Measurements from ENCODE around the gene GALNT9.

GALNT9 gene

DNA sequence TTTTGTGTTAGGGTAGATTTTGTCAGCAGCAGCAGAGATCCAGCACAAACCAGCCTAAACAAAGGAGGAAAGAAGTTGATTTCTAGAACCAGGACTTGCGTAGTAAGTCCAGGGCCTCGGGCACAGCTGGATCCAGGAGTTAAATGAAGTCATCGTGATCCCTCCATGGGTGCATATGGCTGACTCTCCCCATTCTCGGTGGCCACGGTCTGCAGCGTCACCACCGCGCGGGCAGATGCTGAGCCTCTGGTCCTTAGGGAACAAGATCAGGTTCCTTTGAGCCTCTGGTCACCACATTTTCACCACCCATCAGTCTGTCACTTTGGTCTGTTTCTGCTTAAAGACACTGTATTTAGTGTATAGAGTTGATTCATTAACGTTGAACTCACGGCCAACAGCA lies 14.8 kb upstream of the GALNT9 start:
- DNase-seq: no peak

DNA sequence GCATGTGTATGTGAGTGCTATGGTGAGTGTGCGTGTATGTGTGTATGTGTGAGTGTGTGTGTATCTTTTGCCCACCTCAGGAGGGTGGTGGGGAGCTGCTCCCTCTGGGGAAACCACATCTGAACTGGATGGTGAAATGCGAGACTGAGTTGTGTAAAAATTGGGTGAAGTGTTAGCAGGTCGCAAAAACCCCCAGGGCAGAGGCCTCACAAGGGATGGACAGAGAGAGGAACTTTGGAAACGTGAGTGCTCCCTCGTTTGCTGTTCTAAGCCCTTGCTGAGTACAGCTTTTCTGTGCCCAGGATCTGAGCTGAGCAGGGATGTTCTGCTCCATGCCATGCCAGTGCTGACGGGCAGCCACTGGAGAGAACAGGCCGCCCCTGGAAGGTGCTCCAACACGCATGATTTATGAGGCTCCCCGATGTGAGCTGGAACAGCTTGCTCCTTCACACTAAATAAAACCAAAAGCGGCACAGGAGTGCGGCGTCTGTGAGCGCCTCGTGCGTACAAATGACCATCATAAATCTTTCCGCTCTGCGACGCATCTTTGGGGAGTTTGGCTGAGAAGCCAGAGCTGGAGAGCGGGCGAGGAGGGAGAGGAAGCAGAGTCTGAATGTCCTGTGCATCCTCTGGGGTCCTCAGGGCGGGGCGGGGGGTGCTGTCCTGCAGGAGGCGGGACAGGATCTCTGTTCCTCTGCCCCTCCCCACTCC lies 14.1 kb upstream of the GALNT9 start:
- DNase-seq: no peak

DNA sequence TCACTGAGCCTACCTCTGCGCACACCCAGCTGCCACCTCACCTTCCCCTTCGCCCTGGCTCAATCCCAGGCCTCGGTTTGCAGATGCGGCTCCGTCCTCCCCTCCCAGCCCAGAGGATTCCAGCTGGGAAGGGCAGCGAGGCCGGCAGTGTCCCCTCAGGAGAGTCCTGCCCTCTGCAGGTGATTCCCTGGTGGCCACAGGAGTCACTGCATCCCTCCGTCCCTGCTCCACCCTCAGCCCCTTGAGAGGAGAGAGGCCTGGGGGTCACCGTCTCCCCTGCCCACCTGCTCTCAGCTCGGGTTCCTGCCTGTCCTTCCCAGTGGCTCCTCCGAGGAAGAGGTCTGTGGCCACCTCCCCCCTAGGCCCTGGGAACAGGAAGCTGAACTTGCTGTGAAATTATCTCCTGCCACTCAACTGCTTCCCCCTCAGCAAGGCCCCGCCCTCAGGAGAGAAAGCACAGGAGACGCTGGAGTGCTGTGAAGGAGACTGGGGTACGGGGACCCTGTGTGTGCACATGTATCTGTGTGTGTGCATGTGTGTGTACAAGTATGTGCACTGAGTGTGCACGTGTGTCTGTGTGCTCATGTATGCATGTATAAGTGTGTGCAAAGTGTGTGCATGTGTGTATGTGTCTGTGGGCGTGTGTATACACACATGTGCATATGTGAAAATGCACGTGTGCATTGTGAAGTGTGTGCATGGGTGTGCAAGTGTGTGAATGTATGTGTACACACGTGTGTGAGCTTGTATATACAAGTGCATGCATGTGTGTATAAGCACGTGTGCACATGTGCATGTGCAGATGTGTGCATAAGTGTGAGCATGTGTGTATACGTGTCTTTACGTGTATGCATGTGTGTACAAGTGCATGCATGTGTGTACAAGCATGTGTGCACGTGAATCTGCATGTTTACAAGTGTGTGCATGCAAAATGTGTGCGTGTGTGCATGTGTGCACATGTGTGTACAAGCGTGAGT lies 13.2 kb upstream of the GALNT9 start:
- no peak for DNase-seq

DNA sequence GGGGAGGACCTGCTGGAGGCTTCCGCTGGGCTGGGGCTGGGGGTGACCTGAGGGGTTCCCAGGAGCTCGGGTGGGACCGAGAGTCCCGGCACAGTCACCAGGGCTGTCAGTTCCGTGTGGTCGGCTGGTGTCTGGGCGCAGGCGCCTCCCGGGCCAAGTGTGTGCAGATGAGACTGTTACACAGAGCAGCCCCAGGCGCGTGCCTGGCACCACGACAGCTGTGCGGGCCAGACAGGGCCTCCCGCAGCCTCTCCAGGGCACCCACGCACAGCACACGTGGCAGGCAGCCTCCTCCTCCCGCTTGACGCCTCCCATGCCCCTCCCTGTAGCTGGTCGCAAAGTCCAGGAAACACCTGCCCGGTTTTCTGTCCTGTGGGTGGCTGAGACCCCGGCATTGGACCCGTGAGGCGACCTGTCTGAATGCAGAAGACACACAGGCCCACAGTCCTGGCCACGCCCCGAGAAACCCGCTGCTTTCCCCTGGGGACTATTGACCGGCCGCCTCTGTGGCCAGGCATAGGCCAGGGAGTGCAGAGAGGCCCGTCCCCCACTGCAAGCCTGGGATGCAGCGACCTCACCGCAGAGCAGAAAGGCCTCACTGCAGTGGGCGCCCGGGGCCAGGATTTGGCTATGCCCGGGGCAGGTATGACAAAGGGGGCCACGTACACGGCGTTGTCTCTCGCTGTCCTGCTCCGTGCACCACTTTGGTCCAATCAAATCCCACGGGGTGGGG lies 12.1 kb upstream of the GALNT9 start:
- DNase-seq: no peak

DNA sequence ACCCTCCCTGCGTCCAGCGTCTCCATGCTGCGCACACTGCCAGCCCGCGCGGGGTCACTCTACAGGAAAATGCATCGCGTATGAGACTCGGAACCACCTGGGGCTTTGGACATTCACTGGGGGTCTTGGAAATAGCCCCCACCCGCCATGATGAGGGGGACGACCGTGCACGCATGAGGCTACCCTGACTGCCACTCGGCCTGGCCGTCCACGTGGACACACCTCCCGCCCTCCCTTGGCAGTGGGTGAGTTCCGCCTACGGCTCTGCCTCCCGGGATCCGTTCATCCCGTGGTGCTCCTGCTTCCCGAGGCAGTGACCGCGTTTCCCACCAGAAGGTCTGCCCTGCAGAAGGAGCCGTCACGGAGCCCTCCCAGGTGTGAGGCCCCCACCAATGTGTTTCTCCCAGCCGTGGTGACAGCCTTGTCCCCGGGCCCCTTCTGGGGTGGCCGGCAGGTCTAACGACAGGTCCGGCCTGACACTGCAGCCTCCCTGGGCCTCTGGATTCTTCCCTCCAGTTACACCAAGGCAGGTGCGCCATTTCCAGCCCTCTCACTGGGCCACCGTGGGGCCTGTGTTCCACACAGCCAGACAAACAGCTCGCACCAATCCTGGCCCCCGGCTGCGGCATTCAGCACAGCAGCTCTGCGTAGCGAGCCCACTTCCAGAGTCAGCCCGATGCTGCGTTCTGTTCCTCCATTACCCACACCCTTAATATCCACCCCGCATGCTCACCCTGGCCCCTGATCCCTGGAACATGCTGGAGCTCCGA lies 11.1 kb upstream of the GALNT9 start:
- DNase-seq: no peak

DNA sequence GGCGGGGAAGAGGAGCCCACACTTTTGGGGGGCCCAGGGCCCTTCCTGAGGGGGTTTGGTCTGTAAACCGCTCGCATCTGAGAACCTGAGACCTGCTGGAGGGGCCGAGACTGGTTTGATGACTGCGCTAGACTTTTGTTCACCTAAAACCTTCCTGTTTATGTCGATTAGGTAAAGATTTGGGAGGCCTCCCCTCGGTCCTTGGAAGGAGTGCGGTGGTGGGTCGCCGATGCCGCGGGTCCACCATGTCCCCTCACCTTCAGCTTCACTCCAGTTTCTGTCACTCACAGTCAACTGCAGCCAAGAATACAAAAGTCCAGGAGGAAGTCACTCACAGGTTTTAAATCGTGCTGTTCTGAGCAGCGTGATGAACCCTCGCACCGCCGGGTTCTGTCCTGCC lies 10.5 kb upstream of the GALNT9 start:
- no peak for DNase-seq

DNA sequence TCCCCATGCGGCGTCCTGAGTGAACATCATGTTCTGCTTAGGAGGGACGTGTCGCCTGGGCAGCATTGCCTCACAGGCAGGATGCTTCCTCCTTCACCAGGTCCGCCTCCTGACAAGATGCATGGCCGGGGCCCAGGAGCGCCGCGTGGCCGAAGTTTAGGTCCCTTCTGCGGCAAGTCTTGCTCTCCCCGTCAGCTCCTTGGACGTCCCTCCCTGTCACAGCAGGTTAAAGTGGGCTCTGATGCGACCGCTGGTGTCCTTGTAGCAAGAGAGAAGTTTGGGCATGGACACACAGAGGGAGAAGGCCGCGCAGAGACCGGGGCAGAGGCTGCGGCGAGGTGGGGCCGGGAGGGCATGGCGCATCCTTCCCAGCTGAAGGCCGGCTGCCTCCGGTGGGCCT lies 9.4 kb upstream of the GALNT9 start:
- no peak for DNase-seq

DNA sequence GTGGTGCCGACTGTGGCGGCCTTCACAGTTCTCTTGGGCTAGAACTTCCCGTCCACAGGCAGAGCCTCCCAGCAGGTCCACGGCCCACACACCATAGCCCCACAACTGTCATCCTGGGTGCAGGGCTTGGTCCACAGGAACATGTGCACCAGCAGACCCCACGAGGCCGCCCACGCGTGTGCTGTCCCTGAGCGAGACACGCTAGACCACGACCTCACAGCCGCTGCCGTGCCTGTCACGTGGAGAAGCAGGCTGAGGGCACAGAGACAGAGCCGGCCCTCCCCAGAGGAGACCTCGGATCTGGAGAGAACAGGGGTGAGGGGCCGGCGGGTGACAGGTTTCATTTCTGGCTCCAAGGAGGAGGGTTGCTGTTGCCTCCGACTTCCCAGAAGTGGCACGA lies 8.9 kb upstream of the GALNT9 start:
- DNase-seq: no peak

DNA sequence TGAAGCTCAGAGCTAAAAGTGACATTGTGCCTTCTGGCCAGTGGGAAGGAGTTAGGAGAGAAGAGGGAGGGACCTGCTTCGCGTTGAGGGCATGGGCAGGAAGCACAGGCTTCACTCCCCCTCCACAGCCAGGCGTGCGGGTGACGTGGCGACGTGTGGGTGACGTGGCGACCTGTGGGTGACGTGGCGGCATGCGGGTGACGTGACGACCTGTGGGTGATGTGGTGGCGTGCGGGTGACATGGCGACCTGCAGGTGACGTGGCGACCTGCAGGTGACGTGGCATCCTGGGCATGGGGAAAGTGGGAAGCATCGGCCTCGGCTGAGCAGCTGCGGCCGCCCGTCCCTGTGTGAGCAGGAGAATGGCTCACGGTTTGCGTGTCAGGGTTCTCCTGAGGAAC lies 8.2 kb upstream of the GALNT9 start:
- DNase-seq: no peak

DNA sequence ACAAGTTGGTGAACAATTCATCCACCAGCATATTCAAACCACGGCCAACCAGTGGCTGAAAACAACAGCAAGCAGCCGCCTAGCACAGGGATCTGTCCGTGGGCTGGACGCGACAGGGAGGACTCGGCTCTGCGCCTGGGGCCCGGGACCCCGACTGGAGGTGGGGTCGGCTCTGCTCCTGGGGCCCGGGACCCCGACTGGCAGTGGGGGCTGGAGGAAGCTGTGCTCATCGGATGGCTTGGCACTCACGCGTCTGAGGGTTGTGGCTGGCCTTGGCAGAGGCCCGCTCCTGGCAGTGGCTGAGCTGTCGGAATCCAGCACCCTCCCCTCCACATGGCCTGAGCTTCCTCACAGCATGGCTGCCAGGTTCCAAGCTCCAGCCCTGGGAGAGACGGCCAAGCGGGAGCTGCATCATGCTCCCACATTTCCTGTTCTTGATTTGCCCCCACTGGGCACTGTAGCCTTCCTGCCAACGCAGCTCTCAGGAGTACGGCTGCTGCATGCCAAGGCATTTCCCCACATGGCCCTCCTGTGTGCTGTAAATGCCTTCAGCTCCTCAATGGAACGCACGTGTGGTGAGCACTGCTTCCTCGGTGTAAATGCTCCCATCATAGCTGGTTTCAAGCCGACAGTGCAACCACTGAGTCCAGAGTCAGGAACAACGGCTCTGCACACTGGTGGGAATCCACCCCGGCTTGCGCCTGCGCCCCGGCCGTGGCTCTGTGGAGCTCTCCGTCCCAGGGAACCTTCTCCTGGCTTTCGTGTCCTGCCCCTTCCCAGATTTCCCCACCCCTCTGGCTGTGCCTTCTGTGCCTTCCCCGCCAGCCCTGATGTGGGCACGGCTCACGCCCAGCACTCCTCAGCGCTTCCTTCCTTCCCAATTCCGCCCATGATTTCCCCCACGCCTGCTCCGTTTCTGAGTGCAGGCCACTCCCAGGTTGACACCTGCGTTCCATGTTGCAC lies 7.3 kb upstream of the GALNT9 start:
- DNase-seq: no peak

DNA sequence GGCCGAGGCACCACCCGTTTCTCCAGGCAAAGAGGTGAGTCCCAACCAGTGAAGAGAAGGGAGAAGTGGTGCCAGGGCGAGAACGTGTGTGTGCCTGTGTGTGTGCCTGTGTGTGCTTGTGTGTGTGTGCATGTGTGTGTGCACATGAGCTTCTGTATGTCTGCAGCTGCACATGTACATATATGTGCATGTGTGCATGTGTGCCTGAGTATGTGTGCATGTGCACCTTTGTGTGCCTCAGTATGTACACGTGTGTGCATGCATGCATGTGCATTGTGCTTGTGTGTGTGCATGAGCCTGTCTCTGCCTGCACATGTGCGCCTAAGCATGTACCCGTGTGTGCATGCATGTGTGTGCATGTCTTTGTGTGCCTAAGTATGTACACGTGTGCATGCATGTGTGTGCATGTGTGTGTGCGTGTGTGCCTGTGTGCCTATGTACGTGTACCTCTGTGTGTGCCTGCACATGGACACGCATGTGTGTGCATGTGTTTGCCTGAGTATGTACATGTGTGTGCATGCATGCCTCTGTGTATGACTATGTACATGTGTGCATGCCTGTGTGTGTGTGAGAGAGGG lies 5.9 kb upstream of the GALNT9 start:
- no peak for DNase-seq

DNA sequence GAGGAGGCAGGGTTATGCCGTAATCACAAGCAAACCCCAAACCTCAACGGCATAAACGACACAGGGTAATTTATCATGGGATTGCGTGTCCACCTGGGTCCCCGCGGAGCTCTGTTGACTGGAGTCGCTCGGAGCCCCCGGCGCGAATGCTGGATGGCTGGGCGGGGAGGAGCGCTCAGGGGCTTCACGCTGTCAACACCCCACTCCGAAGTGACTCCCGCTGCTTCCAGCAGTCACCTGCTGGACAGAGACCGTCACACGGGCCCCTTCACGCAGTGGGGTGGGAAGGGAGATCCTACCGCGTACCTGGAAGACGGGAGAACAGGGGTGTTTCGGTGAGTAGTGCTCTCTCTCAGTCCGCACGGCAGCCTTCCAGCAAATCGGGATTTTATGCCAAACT lies 4.4 kb upstream of the GALNT9 start:
- no peak for DNase-seq

DNA sequence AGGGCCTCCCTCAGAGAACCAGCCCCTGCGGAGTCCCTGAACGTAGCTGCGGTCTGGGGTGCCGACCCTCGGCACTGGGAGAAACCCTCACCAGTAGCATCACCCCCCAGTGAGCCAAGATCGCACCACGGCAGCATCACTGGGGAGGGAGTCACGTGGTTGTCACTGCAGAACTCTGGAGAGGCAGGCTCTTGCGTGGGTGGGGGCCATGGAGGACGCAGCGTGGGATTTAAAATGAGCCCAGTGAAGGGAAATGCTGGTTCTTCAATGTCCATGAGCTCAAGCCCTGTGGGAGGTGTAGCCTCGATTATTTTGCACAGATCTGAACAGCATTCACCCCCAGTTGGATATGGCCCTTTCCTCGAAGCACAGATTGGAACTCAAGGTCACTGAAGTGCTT lies 3.9 kb upstream of the GALNT9 start:
- no peak for DNase-seq

DNA sequence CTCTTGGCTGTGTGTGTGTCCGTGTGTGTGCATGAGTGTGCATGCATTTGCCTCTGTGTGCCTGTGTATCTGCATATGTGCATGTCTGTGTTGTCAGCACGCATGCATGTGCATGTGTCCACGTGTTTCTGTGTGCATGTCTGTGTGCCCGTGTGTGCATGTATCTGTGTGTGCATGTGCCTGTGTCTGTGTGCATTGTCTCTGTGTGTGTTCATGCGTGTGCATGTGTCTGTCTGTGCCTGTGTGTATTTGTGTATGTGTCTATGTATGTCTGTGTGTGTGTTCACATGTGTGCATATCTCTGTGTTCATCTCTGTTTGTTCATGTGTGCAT lies 1.1 kb upstream of the GALNT9 start:
- no peak for DNase-seq

DNA sequence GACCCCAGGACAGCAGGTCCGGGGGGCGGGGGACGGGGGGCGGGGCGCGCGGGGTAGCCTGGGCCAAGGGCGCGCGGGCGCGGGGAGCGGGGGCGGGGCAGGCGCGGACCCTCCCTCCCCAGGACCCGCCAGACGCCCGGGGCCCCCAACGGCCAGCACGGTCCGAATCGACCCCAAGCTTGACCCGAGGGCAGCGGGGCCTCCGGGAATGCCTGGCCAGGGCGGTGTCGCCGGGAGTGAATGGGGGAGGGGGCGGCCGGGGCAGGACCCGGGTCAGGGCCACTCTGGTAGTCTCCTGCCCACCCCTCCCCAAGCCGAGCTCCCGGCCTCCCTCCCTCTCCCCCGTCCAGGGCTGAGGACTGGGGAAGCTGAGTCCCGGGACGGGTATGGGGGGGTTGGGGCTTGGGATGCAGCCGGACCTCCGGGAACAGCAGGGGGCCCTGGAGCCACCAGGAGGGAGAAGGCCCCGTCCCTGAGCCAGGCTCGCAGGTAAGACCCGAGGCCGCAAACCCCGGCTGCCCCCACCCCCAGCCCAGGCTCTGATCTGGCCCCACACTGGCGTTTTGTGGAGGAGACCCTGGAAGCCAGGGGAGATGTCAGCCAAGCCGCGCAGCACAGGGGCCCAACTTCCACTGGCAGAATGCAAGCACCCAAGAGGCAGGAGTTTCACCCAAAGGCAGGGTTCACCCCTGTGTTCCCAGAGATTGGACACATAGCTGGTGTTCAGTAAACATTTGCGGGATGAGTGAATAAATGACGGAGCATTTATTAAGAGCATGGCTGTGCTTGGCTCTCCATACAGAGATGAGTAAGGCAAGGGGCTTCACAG lies 545 bp upstream of the GALNT9 start:
- DNase-seq: no peak

DNA sequence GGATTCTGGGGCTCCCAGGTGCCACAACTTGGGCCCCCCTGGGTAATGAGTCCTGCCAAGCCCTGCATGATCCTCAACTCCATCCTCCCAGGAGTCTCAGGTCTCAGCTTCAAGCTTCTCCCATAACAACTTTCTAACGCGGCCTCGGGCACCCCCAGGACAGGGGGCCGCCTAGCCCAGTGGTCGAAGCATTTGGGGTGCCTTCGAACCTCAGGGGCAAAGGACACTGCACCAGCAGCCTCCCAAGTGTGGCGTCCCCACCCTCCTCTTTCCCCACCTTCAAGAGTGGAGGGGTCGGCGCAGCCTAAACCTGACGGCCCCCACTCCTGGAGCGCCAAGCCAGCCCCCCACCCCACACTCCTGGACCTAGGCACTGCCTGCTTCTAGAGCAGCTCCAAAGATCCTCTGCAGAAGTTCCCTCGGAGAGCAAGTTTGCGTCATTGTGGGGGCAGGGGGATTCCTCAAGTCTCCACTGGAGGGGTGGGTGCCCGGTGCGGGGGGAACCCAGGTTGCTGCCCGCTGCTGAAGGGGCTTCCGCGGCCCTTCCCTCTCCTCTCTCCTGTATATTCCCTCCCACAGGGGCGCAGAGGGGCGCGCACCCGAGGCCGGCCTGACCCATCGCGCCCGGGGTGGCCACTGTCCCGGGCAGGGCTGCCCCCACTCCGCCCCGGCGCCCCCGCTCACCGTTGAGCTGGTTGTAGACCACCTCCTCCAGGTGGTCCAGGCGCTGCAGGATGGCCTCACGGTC lies 933 bp downstream of the GALNT9 start:
- DNase-seq: no peak

DNA sequence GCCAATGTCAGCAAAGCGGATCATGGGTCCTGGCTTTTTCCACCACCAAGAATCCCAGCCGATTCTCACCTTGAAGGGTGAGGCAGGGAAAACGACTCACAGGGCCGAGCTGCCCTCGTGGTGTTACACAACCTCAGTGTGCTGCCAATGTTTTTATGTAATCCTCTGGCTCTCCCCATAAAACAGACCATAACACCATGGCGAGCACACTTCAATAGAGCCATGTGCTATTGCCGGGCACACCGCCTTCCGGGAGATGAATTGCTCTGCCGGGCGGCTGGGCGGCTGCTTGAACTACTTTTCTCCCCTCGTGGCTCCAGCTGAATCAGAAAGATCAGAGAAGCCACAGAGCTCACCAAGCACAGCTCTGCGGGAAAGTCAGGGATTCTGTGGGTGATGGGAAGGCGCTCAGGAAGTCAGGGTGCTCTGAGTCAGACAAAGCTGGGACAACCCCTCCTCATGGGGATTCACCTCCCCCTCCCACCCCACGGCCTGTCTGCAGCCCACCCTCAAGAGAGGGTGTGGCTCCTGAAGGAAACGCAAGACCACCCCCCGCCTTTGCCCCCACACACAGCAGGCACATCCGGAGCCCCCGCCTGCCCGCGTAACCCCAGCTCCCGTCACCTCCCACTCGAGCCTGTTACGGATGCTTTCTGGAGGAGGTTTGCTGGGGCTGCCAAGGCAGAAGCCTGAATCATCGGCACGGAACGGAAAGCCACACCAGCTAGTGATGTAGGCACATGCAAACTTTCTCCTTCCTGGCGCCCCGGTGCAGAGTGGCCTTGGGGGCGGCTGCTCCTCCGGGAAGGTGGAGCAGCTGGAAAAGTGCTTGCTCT lies 1.8 kb downstream of the GALNT9 start:
- DNase-seq: peak; percentile 86

DNA sequence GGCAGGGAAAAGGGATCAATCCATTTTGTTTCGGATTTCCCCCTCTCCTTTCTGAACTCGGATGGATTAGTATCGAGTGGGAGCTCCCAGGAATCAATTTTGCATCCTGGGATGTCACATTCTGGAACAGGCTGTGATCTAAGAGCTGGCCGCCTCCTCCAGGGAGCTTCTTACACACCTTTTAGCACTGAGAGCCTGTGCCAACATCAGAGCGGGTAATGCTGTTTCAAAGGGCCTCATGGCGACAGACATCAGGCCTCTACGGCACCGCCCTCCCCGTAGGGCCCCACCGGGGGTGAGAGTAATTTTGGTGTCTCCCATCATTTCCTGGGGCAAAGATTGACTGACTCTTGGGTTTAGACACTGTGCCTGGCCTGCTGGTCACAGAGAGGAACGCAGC lies 2.7 kb downstream of the GALNT9 start:
- no peak for DNase-seq

DNA sequence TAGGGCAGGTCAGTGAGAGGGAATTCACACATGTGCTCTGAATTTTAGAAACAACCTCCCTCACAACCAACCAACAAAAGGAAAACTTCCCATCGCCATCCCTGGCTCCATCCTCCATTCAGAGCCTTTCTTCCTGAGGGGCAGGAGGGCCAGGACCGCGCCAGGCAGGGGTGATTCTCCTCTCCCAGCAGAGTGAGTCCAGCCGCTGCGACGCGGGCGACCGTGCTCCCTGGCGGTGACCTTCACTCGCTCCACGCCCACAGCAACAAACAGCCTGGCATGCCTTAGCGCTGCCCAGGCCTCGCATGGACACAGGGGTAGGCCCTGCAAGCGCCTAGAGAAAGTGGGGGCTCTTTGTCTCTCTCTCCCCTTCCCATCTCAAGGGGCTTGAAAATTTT lies 3.7 kb downstream of the GALNT9 start:
- DNase-seq: no peak
